T-helper 22 cell (primary cell): ENCODE measurements around the gene NT5C3A.
A peak's percentile ranks its signal among the peaks of the same experiment; 100 is the strongest.
"Not testable (repeated sequence)": the region's sequence is repeated elsewhere in the genome, so short reads cannot be mapped to it uniquely, and the experiment has no call there.

Experiments
- DNase-seq: peaks from one replicate; pipeline ENCODE4 v3.0.0-alpha.2; 2020; ENCODE audit warnings: low read depth

The NT5C3A gene

GRCh38 chr7:33062023-33062781 lies at the start of gene NT5C3A:
Gene NT5C3A (minus strand): TSS chr7:33062776. CDS start chr7:33062705, 71 bp downstream.
- no peak for DNase-seq

- no peak for DNase-seq
Measured at GRCh38 chr7:33111614-33112013, 49.0 kb upstream of the NT5C3A start.

- DNase-seq: no peak
Measured at GRCh38 chr7:33109758-33110238, 47.2 kb upstream of the NT5C3A start.

- DNase-seq: peak; percentile 65
Measured at GRCh38 chr7:33109005-33109757, 46.6 kb upstream of the NT5C3A start, which contains the start of gene RP9. Gene RP9 (minus strand): TSS chr7:33109404. CDS start chr7:33109372, 32 bp downstream.

- no peak for DNase-seq
Measured at GRCh38 chr7:33108554-33109004, 46.0 kb upstream of the NT5C3A start.

GRCh38 chr7:33107136-33108066 lies 44.8 kb upstream of the NT5C3A start:
- peak; percentile 23 for DNase-seq

GRCh38 chr7:33101906-33102305 lies 39.3 kb upstream of the NT5C3A start:
- no peak for DNase-seq

GRCh38 chr7:33100770-33101169 lies 38.2 kb upstream of the NT5C3A start:
- DNase-seq: no peak

- DNase-seq: no peak
Measured at GRCh38 chr7:33099154-33099940, 36.8 kb upstream of the NT5C3A start.

- not testable (repeated sequence) for DNase-seq
Measured at GRCh38 chr7:33094745-33095275, 32.2 kb upstream of the NT5C3A start.

- DNase-seq: no peak
Measured at GRCh38 chr7:33093266-33093665, 30.7 kb upstream of the NT5C3A start.

- DNase-seq: no peak
Measured at GRCh38 chr7:33091641-33092191, 29.1 kb upstream of the NT5C3A start.

GRCh38 chr7:33091111-33091531 lies 28.5 kb upstream of the NT5C3A start:
- no peak for DNase-seq

GRCh38 chr7:33089142-33089541 lies 26.6 kb upstream of the NT5C3A start:
- no peak for DNase-seq

GRCh38 chr7:33087858-33088257 lies 25.3 kb upstream of the NT5C3A start:
- no peak for DNase-seq

- no peak for DNase-seq
Measured at GRCh38 chr7:33087356-33087755, 24.8 kb upstream of the NT5C3A start.

- DNase-seq: no peak
Measured at GRCh38 chr7:33079763-33080690, 17.5 kb upstream of the NT5C3A start.

GRCh38 chr7:33079096-33079495 lies 16.5 kb upstream of the NT5C3A start:
- DNase-seq: no peak

GRCh38 chr7:33076737-33077136 lies 14.2 kb upstream of the NT5C3A start:
- DNase-seq: no peak
